Endodermal cell (in vitro differentiated cells): Measurements from ENCODE around the gene MORN1. TPM values are rescaled to one million over a fixed set of nuclear protein-coding genes. Genes with fewer than 3 reads are reported as not detected.

Experiments
- DNase-seq: peaks from one replicate; pipeline ENCODE4 v3.0.0-alpha.2; 2017
- H3K27ac ChIP-seq: 2 replicates; pipeline ENCODE4 v1.5.1; 2013; ENCODE audit warnings: mild to moderate bottlenecking, low read depth, low read length, moderate library complexity
- H3K27me3 ChIP-seq: 2 replicates; pipeline ENCODE4 v1.6.1; 2013; ENCODE audit warnings: mild to moderate bottlenecking, low read length, moderate library complexity; ENCODE audit not compliant: insufficient read depth, control insufficient read depth, poor library complexity, severe bottlenecking
- H3K36me3 ChIP-seq: 2 replicates; pipeline ENCODE4 v1.7.0; 2013; ENCODE audit warnings: mild to moderate bottlenecking, low read length, moderate library complexity; ENCODE audit not compliant: control insufficient read depth, insufficient read depth
- H3K4me1 ChIP-seq: one replicate; pipeline ENCODE4 v1.7.0; 2013; ENCODE audit warnings: low read length; ENCODE audit not compliant: control insufficient read depth, insufficient read depth
- H3K4me3 ChIP-seq: 2 replicates; pipeline ENCODE4 v1.5.1; 2013; ENCODE audit warnings: mild to moderate bottlenecking, low read length, moderate library complexity
- H3K9ac ChIP-seq: 2 replicates; pipeline ENCODE4 v1.6.1; 2013; ENCODE audit warnings: mild to moderate bottlenecking, low read length, moderate library complexity; ENCODE audit not compliant: poor library complexity, severe bottlenecking; ENCODE audit errors: extremely low read depth
- H3K9me3 ChIP-seq: 2 replicates; pipeline ENCODE4 v1.6.1; 2013; ENCODE audit warnings: mild to moderate bottlenecking, low read length, moderate library complexity; ENCODE audit not compliant: control insufficient read depth
- H3K27ac Mint-ChIP-seq: 2 replicates; pipeline ENCODE4 v1.8.0; 2020; ENCODE audit warnings: mixed read lengths
- H3K27me3 Mint-ChIP-seq: 2 replicates; pipeline ENCODE4 v1.8.0; 2021; ENCODE audit warnings: mild to moderate bottlenecking, mixed read lengths; ENCODE audit not compliant: insufficient read depth
- H3K36me3 Mint-ChIP-seq: 2 replicates; pipeline ENCODE4 v1.8.0; 2020; ENCODE audit warnings: low read depth, mixed read lengths
- H3K4me1 Mint-ChIP-seq: 2 replicates; pipeline ENCODE4 v1.8.0; 2020; ENCODE audit warnings: mixed read lengths
- H3K4me3 Mint-ChIP-seq: 2 replicates; pipeline ENCODE4 v1.8.0; 2020; ENCODE audit warnings: mild to moderate bottlenecking, moderate library complexity, mixed read lengths
- H3K9me3 Mint-ChIP-seq: 2 replicates; pipeline ENCODE4 v1.8.0; 2020; ENCODE audit warnings: mild to moderate bottlenecking, mixed read lengths
- CTCF ChIP-seq: fragments of 200-600 bp; sonication (generic); conservative IDR thresholded peaks from 2 replicates; pipeline ENCODE4 v1.5.0; 2021; ENCODE audit warnings: antibody characterized with exemption, mild to moderate bottlenecking
- WGBS, 2 experiments: methylation state at CpG; one replicate each; pipeline versions ENCODE4 v1.1.5 to v1.1.7; 2013; ENCODE audit warnings: missing lambda C conversion rate in 2 of 2, mixed read lengths in 1 of 2; ENCODE audit not compliant: insufficient coverage in 1 of 2, insufficient read length in 1 of 2; 5-methylcytosine and 5-hydroxymethylcytosine counted together
- total RNA-seq, 2 donors: library from RNA; stranded (reverse); fragmentation: NEBNext Ultra II Directional in 1 of 2; extraction: Animal tissue kit (Norgen Biotek cat#: 25700) in 1 of 2; gene quantifications; 2 replicates in 1 of 2; 3 replicates in 1 of 2; pipeline ENCODE4 v1.2.1, GENCODE V29; 2021

Gene MORN1
- total RNA-seq, 2 donors from 2014 or later, result 21.3 to 24.9 TPM

GRCh38 chr1:2273401-2274090, 117.8 kb downstream of the MORN1 start:
- Histone ChIP-seq H3K36me3 (no peaks in the 10 kb centered on the region), H3K9me3 (no peaks in the 10 kb centered on the region), H3K27me3 (no peaks in the 10 kb centered on the region), H3K4me1 (peaks cover 15% of the 10 kb centered on the region), H3K9ac (no peak overlapping the region), H3K4me3 (no peak overlapping the region), H3K27ac (no peak overlapping the region)
- H3K27ac Mint-ChIP-seq, result peak overlapping the region; percentile 58
- DNase-seq, result no peak
- TF ChIP-seq CTCF, result no peak
- H3K4me3 Mint-ChIP-seq, result no peak overlapping the region
- H3K9me3 Mint-ChIP-seq, result no peaks in the 10 kb centered on the region
- H3K27me3 Mint-ChIP-seq, result no peaks in the 10 kb centered on the region
- peaks cover 11% of the 10 kb centered on the region for H3K4me1 Mint-ChIP-seq
- H3K36me3 Mint-ChIP-seq, result peaks cover 18% of the 10 kb centered on the region
- 94 to 96% methylated on average over 16 to 29 of the region's 29 CpGs for WGBS, 2 experiments

- Histone ChIP-seq H3K4me3 (no peak overlapping the region), H3K36me3 (no peaks in the 10 kb centered on the region), H3K4me1 (peaks cover 11% of the 10 kb centered on the region), H3K27me3 (no peaks in the 10 kb centered on the region), H3K9ac (no peak overlapping the region), H3K27ac (peak overlapping the region; percentile 95), H3K9me3 (no peaks in the 10 kb centered on the region)
- DNase-seq, result no peak
- Mint-ChIP-seq H3K27me3 (no peaks in the 10 kb centered on the region), H3K4me3 (no peak overlapping the region), H3K27ac (peak overlapping the region; percentile 58), H3K9me3 (no peaks in the 10 kb centered on the region), H3K36me3 (peaks cover 14% of the 10 kb centered on the region), H3K4me1 (peaks cover 6% of the 10 kb centered on the region)
- no peak for TF ChIP-seq CTCF
- WGBS, 2 experiments, result 93 to 96% methylated on average over 10 to 28 of the region's 28 CpGs
Observed at GRCh38 chr1:2272686-2273400, 118.5 kb downstream of the MORN1 start.

- 72 to 80% methylated on average over 13 to 23 of the region's 23 CpGs for WGBS, 2 experiments
- Histone ChIP-seq H3K9ac (no peak overlapping the region), H3K27me3 (no peaks in the 10 kb centered on the region), H3K4me1 (peaks cover 9% of the 10 kb centered on the region), H3K9me3 (no peaks in the 10 kb centered on the region), H3K4me3 (no peak overlapping the region), H3K27ac (peak overlapping the region; percentile 95), H3K36me3 (no peaks in the 10 kb centered on the region)
- Mint-ChIP-seq H3K36me3 (peaks cover 6% of the 10 kb centered on the region), H3K4me3 (no peak overlapping the region), H3K9me3 (no peaks in the 10 kb centered on the region), H3K27ac (no peak overlapping the region), H3K4me1 (peaks cover 6% of the 10 kb centered on the region), H3K27me3 (no peaks in the 10 kb centered on the region)
- no peak for DNase-seq
- no peak for TF ChIP-seq CTCF
Observed at GRCh38 chr1:2271841-2272655, 119.3 kb downstream of the MORN1 start.

Other genes with a start within 250 kb of the MORN1 start
- 100 to 1,000 TPM; 126 to 154 TPM for gene FAAP20, start 196.8 kb downstream of the MORN1 start, total RNA-seq
- 10 to 100 TPM; 65.4 to 79.2 TPM for gene SKI, start 163.2 kb downstream of the MORN1 start, total RNA-seq
- 100 to 1,000 TPM; 114 TPM for gene RER1, start 287 bp upstream of the MORN1 start, total RNA-seq
- 10 to 100 TPM; 35.6 TPM for gene PEX10, start 21.0 kb upstream of the MORN1 start, total RNA-seq
- gene PLCH2, start 84.7 kb upstream of the MORN1 start, total RNA-seq, result under 1 TPM; 0.18 to 0.31 TPM
- 10 to 100 TPM; 45.6 to 49.5 TPM for gene PANK4, start 135.0 kb upstream of the MORN1 start, total RNA-seq
- gene HES5, start 138.7 kb upstream of the MORN1 start, total RNA-seq, result not detected
- gene TNFRSF14, start 164.8 kb upstream of the MORN1 start, total RNA-seq, result under 1 TPM; 0.29 to 0.46 TPM
- gene PRXL2B, start 195.2 kb upstream of the MORN1 start, total RNA-seq, result 10 to 100 TPM; 33.4 to 34.4 TPM
- gene MMEL1, start 241.5 kb upstream of the MORN1 start, total RNA-seq, result under 1 TPM in 1 of 2 donors, not detected in 1; 0.42 TPM